Naive thymus-derived CD4-positive, alpha-beta T cell (primary cell): ENCODE data around the gene AKAP8. TPM values are rescaled to one million over a fixed set of nuclear protein-coding genes. Genes with fewer than 3 reads are reported as not detected.

Source experiments
- ATAC-seq: fragments of 150-1000 bp; cut with Tn5 transposase; 2 replicates; pipeline ENCODE4 v1.10.0; 2021; ENCODE audit warnings: mild to moderate bottlenecking, moderate library complexity
- CTCF ChIA-PET: fragments of 350-600 bp; sonication (Branson Sonifier 250); formaldehyde crosslinking; loops from one replicate; lab custom pipeline; 2021; ENCODE audit warnings: antibody characterized with exemption; lab: Charles Lee
- POLR2A ChIA-PET: fragments of 350-600 bp; sonication (Branson Sonifier 250); formaldehyde crosslinking; loops from one replicate; lab custom pipeline; 2021; ENCODE audit warnings: antibody characterized with exemption, inconsistent platforms; lab: Charles Lee
- DNase-seq, 9 donors: peaks; one replicate each; pipeline versions ENCODE4 v3.0.0 to v3.0.0-alpha.2; 2020 to 2022; ENCODE audit warnings: mixed read lengths in 1 of 9
- H3K27ac ChIP-seq: one replicate; pipeline ENCODE4 v1.7.0; 2013; ENCODE audit warnings: mild to moderate bottlenecking, low read depth, low read length, moderate library complexity
- H3K27me3 ChIP-seq, 2 donors: one replicate each; pipeline ENCODE4 v1.7.0; 2013; ENCODE audit warnings: low read length in 2 of 2, mild to moderate bottlenecking in 2 of 2, moderate library complexity in 2 of 2; ENCODE audit not compliant: control insufficient read depth in 2 of 2, insufficient read depth in 2 of 2
- H3K36me3 ChIP-seq, 3 experiments: 1 replicate in 2 of 3; 2 replicates in 1 of 3; pipeline ENCODE4 v1.7.0; 2013; ENCODE audit warnings: low read length in 3 of 3, mild to moderate bottlenecking in 3 of 3, moderate library complexity in 1 of 3; ENCODE audit not compliant: insufficient read depth in 3 of 3, control insufficient read depth in 2 of 3
- H3K4me1 ChIP-seq, 2 donors: one replicate each; pipeline ENCODE4 v1.7.0; 2013; ENCODE audit warnings: low read length in 2 of 2, mild to moderate bottlenecking in 2 of 2, moderate library complexity in 1 of 2; ENCODE audit not compliant: control insufficient read depth in 2 of 2, insufficient read depth in 2 of 2
- H3K4me3 ChIP-seq: 2 replicates; pipeline ENCODE4 v1.7.0; 2013; ENCODE audit warnings: mild to moderate bottlenecking, low read length
- H3K9me3 ChIP-seq, 3 experiments: 1 replicate in 2 of 3; 2 replicates in 1 of 3; pipeline ENCODE4 v1.7.0; 2013; ENCODE audit warnings: low read length in 3 of 3; ENCODE audit not compliant: control insufficient read depth in 2 of 3
- H3K27ac Mint-ChIP-seq, 9 donors: one replicate each; pipeline ENCODE4 v1.8.0; 2020 to 2022; ENCODE audit warnings: mixed read lengths in 9 of 9, mild to moderate bottlenecking in 8 of 9, moderate library complexity in 5 of 9, inconsistent platforms in 2 of 9
- H3K27me3 Mint-ChIP-seq, 5 donors: one replicate each; pipeline ENCODE4 v1.8.0; 2021 to 2022; ENCODE audit warnings: mixed read lengths in 5 of 5, mild to moderate bottlenecking in 1 of 5
- H3K36me3 Mint-ChIP-seq, 5 donors: one replicate each; pipeline ENCODE4 v1.8.0; 2020 to 2022; ENCODE audit warnings: mixed read lengths in 5 of 5, mild to moderate bottlenecking in 3 of 5, inconsistent platforms in 1 of 5
- H3K4me1 Mint-ChIP-seq, 7 donors: one replicate each; pipeline ENCODE4 v1.8.0; 2020 to 2022; ENCODE audit warnings: mixed read lengths in 7 of 7, mild to moderate bottlenecking in 3 of 7, inconsistent platforms in 1 of 7
- H3K4me3 Mint-ChIP-seq, 10 donors: one replicate each; pipeline ENCODE4 v1.8.0; 2020 to 2022; ENCODE audit warnings: mild to moderate bottlenecking in 10 of 10, mixed read lengths in 10 of 10, moderate library complexity in 6 of 10, inconsistent platforms in 2 of 10
- H3K9me3 Mint-ChIP-seq, 11 donors: one replicate each; pipeline ENCODE4 v1.8.0; 2020 to 2022; ENCODE audit warnings: mixed read lengths in 11 of 11, mild to moderate bottlenecking in 4 of 11, inconsistent platforms in 1 of 11, moderate library complexity in 1 of 11
- intact Hi-C, 2 donors: fragments of 100-400 bp; cut with micrococcal nuclease; formaldehyde crosslinking; loops; one replicate each; pipeline ENCODE4 v1.15.1; 2023
- polyA plus RNA-seq, 2 donors: library from polyadenylated mRNA; unstranded; fragments of 300-500 nt; fragmentation: Illumina TruSeq; gene quantifications; one replicate each; pipeline ENCODE4 v1.2.3, GENCODE V29; 2021
- total RNA-seq, 6 experiments: library from RNA in 5 of 6; stranded (reverse) in 5 of 6; gene quantifications; 1 replicate in 5 of 6; 2 replicates in 1 of 6; pipeline ENCODE4 v1.2.3 and lab custom pipeline; 2021 to 2026

AKAP8 gene
- total RNA-seq (10 to 100 TPM; 60.0 to 81.2 (median 80.2) TPM), polyA plus RNA-seq (10 to 100 TPM; 11.9 to 21.1 TPM), total RNA-seq (lab: John Stamatoyannopoulos, UW) (162 reads per million, percentile 91 among the genes with 10 or more reads in this experiment)

DNA sequence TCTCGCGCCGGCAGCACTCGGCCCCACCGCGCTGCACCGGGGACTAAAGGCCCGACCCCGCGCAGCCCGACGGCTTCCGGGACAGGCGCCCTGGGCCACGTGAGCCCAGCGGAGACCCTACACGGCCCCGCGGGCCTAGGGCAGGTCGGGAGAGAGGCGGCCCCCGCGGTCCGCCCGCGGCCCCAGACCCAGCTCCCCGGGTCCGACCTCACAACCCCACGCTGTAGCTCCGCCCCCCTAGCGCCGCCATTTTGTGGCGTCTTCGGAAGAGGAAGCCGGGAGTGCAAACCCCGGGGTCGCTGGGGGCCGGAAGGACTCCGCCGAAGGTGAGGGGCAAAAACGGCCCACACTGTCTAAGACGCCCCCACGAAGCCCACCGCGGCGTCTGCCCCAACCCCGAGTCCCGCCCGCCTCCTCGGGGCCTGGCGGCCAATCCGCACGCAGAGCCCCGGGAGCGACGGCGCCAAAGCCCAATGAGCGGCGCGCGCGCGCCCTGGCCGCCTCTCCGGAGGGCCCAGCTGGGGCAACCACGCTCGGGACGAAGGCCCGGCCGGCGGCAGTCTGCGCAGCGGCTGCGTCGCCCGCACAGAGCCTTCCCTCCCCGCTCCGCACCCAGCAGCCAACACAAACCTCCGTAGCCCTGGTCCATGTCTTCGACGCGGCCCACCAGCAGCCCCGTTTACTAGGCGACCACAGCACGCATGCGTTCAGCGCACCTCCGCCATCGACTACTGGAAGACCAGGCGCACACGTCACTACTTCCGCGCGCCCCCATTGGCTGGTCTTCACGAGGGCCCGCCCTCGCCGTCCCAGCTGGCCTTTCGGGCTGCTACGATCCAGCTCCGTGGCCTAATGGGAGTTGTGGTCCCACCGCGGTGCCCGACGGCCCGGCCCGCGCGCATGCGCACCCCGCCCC is at the start of gene AKAP8:
AKAP8 (minus strand) TSS at position 705 of the 916 bp plus-strand sequence; CDS start at position 649, 56 bp downstream.
- Histone ChIP-seq H3K4me1 (peaks cover 24 to 28% of the 10 kb centered on the region in 2 donors), H3K27ac (peak within 1 kb of the TSS; percentile 97), H3K4me3 (peak within 1 kb of the TSS; percentile 98), H3K36me3 (peaks cover 0 to 18% (median 3%) of the 10 kb centered on the region in 3 experiments), H3K27me3 (no peaks in the 10 kb centered on the region), H3K9me3 (no peaks in the 10 kb centered on the region)
- POLR2A ChIA-PET = interaction anchor here (0.5 to 3.9 kb wide), 28 partner anchors 9 to 1836 kb away, joined by 3 to 94 read pairs (median 4); partner anchors contain the start of genes AKAP8L, BRD4, HSH2D and KLF2
- CTCF ChIA-PET = interaction anchor here (0.6 to 2.6 kb wide), 11 partner anchors 8 to 287 kb away, joined by 3 to 16 read pairs (median 4); partner anchors contain the start of gene AKAP8L
- peak; percentile 93 to 99 (median 98) for DNase-seq
- Mint-ChIP-seq H3K27me3 (no peaks in the 10 kb centered on the region), H3K36me3 (peaks cover 0 to 5% (median 0%) of the 10 kb centered on the region in 5 donors), H3K4me1 (peaks cover 13 to 46% (median 35%) of the 10 kb centered on the region in 7 donors), H3K27ac (peak within 1 kb of the TSS; percentile 97 to 100 (median 100)), H3K4me3 (peak within 1 kb of the TSS; percentile 93 to 100 (median 99)), H3K9me3 (peaks cover 0 to 4% (median 0%) of the 10 kb centered on the region in 11 donors)
- intact Hi-C loops = loop anchor here (1.0 to 10.0 kb wide), 15 partner anchors 40 to 1928 kb away; partner anchors contain the start of genes BRD4 (in 1 of the 2), C19orf44 (in 1 of the 2), CALR3 (in 1 of the 2) and DDA1 (in 1 of the 2)
- peak; percentile 96 for ATAC-seq

DNA sequence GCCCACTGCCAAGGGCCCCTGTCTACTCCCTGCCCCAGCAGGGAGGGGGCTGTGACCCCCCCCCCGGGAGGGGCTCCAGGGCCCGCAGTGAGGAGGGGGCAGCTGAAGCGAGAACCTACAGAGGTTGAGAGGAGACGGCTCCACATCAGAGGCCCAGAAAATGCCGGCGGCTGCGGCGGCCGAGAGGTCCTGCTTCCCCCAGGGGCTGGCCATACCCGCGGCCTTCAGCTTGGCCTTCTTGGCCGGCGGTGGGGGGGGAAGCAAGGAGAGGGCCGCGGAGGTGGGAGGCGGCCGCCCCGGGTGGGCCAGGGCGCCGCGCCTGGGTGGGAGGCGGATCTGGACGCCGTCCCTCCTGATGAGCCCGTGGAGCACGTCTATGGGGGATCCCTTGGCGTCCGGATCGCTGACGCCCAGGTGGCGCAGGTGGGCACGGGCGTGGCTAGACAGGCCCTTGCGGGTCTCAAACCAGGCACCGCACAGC is 48.4 kb upstream of the AKAP8 start:
- ATAC-seq (no peak), DNase-seq (no peak)
- intact Hi-C loops = no loop called here
- Histone ChIP-seq H3K9me3 (no peaks in the 10 kb centered on the region), H3K27me3 (no peaks in the 10 kb centered on the region), H3K4me3 (no peak overlapping the region), H3K4me1 (peaks cover 15 to 20% of the 10 kb centered on the region in 2 donors), H3K36me3 (peaks cover 4 to 68% (median 9%) of the 10 kb centered on the region in 3 experiments), H3K27ac (no peak overlapping the region)
- peaks cover 0 to 3% (median 0%) of the 10 kb centered on the region in 11 donors for H3K9me3 Mint-ChIP-seq
- peak overlapping the region in 1 of 10 donors; percentile 28 for H3K4me3 Mint-ChIP-seq
- POLR2A ChIA-PET = interaction anchor here (1.6 kb wide), 1 partner anchor 9 kb away, joined by 7 read pairs; the partner anchor contains the start of gene AKAP8L
- H3K27me3 Mint-ChIP-seq = peaks cover 0 to 1% (median 0%) of the 10 kb centered on the region in 5 donors
- CTCF ChIA-PET = no interaction called here
- H3K36me3 Mint-ChIP-seq = peaks cover 5 to 38% (median 25%) of the 10 kb centered on the region in 5 donors
- peak overlapping the region in 2 of 9 donors; percentile 18 to 28 for H3K27ac Mint-ChIP-seq
- H3K4me1 Mint-ChIP-seq = peaks cover 20 to 31% (median 26%) of the 10 kb centered on the region in 7 donors

DNA sequence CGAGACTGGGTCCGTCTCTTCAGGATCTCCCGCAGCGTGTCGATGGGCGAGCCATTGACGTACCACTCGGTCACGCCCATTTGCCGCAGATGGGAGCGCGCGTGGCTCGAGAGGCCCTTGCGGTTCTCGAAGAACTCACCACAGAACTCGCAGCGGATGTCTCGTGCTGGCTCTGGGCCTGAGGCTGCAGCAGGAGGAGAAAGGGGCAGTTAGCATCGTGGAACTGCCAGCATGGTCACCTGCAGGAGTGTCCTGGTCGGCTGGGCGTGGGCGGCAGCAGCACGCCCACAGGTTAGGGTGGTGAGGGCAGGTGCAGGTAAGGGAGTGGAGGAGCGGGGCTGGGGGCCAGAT is 47.7 kb upstream of the AKAP8 start:
- intact Hi-C loops = no loop called here
- CTCF ChIA-PET = no interaction called here
- Histone ChIP-seq H3K4me1 (peaks cover 15 to 20% of the 10 kb centered on the region in 2 donors), H3K27ac (no peak overlapping the region), H3K27me3 (no peaks in the 10 kb centered on the region), H3K9me3 (no peaks in the 10 kb centered on the region), H3K36me3 (peaks cover 5 to 75% (median 9%) of the 10 kb centered on the region in 3 experiments), H3K4me3 (no peak overlapping the region)
- peaks cover 12 to 44% (median 32%) of the 10 kb centered on the region in 5 donors for H3K36me3 Mint-ChIP-seq
- H3K27me3 Mint-ChIP-seq = no peaks in the 10 kb centered on the region
- H3K4me3 Mint-ChIP-seq = no peak overlapping the region
- no peak for ATAC-seq
- POLR2A ChIA-PET = interaction anchor here (1.6 kb wide), 1 partner anchor 8 kb away, joined by 7 read pairs; the partner anchor contains the start of gene AKAP8L
- no peak for DNase-seq
- H3K4me1 Mint-ChIP-seq = peaks cover 18 to 29% (median 25%) of the 10 kb centered on the region in 7 donors
- no peak overlapping the region for H3K27ac Mint-ChIP-seq
- H3K9me3 Mint-ChIP-seq = peaks cover 0 to 6% (median 0%) of the 10 kb centered on the region in 11 donors

DNA sequence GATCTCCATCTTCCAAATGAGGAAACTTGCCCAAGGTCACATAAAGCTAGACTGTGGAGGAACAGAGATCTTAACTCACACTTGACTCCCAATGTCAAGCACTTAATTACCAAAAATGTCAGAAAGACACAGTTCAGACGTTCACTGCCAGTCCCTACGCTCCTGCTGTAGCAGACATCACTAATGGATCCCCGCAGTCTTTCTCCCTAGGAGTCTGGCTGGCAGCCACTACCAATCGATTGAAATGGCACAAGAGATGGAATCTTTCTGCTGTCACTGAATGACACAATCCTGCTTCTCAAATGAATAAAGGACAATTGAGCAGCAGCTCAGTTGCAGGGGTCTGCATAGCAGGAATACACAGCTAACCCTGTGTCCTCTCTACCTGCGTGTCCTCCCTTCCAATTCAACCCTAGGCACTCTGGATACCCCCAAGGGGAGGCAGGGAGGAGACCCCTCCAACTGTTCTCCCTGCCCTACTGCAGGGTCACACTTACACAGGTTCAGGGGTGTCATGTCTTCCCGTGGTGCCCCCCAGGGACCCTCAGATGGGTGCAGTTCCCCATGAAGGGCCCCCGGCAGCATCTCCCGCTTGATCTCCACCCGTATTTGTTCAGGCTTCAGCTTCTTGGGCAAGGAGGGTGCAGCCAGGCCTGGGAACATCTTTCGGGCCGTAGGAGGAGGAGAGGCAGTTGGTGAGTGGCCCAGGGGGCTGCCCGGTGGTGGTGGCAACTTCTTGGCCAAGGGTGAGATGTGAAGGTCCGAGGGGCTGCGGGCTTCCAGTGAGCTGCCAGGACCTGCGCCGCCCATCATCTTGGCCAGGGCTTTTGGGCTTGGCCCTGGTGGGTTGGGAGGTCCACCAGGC is 47.1 kb upstream of the AKAP8 start:
- DNase-seq = no peak
- intact Hi-C loops = no loop called here
- peaks cover 13 to 43% (median 36%) of the 10 kb centered on the region in 5 donors for H3K36me3 Mint-ChIP-seq
- POLR2A ChIA-PET = no interaction called here
- H3K4me1 Mint-ChIP-seq = peaks cover 15 to 27% (median 22%) of the 10 kb centered on the region in 7 donors
- Histone ChIP-seq H3K4me1 (peaks cover 14 to 18% of the 10 kb centered on the region in 2 donors), H3K4me3 (no peak overlapping the region), H3K27ac (no peak overlapping the region), H3K27me3 (no peaks in the 10 kb centered on the region), H3K36me3 (peaks cover 5 to 77% (median 9%) of the 10 kb centered on the region in 3 experiments), H3K9me3 (no peaks in the 10 kb centered on the region)
- CTCF ChIA-PET = no interaction called here
- H3K27ac Mint-ChIP-seq = peak overlapping the region in 2 of 9 donors; percentile 22 to 61
- H3K4me3 Mint-ChIP-seq = peak overlapping the region in 1 of 10 donors; percentile 9
- peaks cover 0 to 6% (median 0%) of the 10 kb centered on the region in 11 donors for H3K9me3 Mint-ChIP-seq
- H3K27me3 Mint-ChIP-seq = no peaks in the 10 kb centered on the region
- no peak for ATAC-seq

DNA sequence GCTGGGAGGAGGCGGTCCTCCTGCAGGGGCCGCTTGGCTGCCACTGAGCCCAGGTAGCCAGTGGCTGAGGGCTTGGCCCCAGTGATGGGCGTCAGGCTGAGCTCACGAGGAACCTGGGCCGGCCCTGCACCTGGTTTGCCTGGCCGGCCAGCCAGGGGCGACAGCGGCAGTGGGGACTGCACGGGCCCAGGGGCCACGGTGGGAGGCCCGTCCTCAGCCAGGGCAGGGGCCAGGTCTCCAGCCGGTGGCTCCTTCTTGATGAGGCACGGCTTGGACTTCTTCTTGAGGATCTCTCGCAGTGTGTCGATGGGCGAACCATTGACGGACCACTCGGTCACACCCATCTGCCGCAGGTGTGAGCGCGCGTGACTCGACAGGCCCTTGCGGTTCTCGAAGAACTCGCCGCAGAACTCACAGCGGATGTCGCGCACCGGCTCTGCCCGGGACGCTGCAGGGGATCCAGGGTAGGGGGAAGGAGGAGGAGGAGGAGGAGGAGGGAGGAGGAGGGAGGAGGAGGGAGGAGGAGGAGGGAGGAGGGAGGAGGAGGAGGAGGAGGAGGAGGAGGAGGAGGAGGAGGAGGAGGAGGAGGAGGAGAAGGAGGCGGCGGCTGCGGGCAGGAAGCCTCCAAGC is 45.8 kb upstream of the AKAP8 start:
- Histone ChIP-seq H3K36me3 (peaks cover 5 to 77% (median 9%) of the 10 kb centered on the region in 3 experiments), H3K27me3 (no peaks in the 10 kb centered on the region), H3K9me3 (no peaks in the 10 kb centered on the region), H3K27ac (no peak overlapping the region), H3K4me3 (no peak overlapping the region), H3K4me1 (peaks cover under 1 to 5% of the 10 kb centered on the region in 2 donors)
- intact Hi-C loops = no loop called here
- CTCF ChIA-PET = no interaction called here
- DNase-seq = no peak
- Mint-ChIP-seq H3K9me3 (peaks cover 0 to 6% (median 0%) of the 10 kb centered on the region in 11 donors), H3K27me3 (no peaks in the 10 kb centered on the region), H3K36me3 (peaks cover 13 to 40% (median 36%) of the 10 kb centered on the region in 5 donors), H3K4me3 (no peak overlapping the region), H3K4me1 (peaks cover 4 to 14% (median 9%) of the 10 kb centered on the region in 7 donors), H3K27ac (no peak overlapping the region)
- POLR2A ChIA-PET = no interaction called here
- ATAC-seq = no peak
